K562 (cell line): Measurements from ENCODE around the gene ANKH. TPM values are rescaled to one million over a fixed set of nuclear protein-coding genes. Genes with fewer than 3 reads are reported as not detected.

Experiments used
- ATAC-seq: fragments of 200-7000 bp; cut with Tn5 transposase; 3 replicates; pipeline ENCODE4 v1.9.1; 2020; ENCODE audit warnings: moderate library complexity
- BruUV-seq: library from RNA; stranded (reverse); fragments of 400-500 nt; replicated peaks from 2 replicates; lab custom pipeline; 2021; lab: Mats Ljungman, UMichigan
- CTCF ChIA-PET: fragments of 300-600 bp; formaldehyde crosslinking; extraction: SDS; loops from one replicate; lab custom pipeline; 2021; ENCODE audit warnings: low intra/inter-chr PET ratio; lab: Yijun Ruan, JAX
- POLR2A ChIA-PET: fragments of 300-600, 350-650 bp; sonication (Branson Sonifier 250); formaldehyde crosslinking; extraction: SDS; loops from one replicate; lab custom pipeline; 2021; ENCODE audit warnings: antibody characterized with exemption, inconsistent platforms; lab: Yijun Ruan, JAX
- DNase-seq, 4 experiments: peaks; one replicate each; pipeline versions ENCODE4 v3.0.0 to v3.0.0-alpha.2; 2011 to 2018; ENCODE audit warnings: low spot score in 3 of 4, mixed read lengths in 3 of 4; ENCODE audit errors: extremely low read depth in 1 of 4
- FAIRE-seq: peaks from 2 replicates; lab custom pipeline; 2011; peaks lifted over from hg19 to GRCh38; lab: Jason Lieb, UNC
- H2AFZ ChIP-seq: 2 replicates; pipeline ENCODE4 v1.6.0; 2011; ENCODE audit warnings: low read depth, low read length, control low read depth, inconsistent platforms
- H3K27ac ChIP-seq: fragments of 200-600 bp; 3 replicates; pipeline ENCODE4 v1.8.0; 2011; ENCODE audit warnings: low read depth, mild to moderate bottlenecking, control low read depth, inconsistent platforms, low read length, moderate library complexity, mixed read lengths; ENCODE audit errors: extremely low read depth
- H3K27me3 ChIP-seq, 2 experiments: fragments of 300-600 bp in 1 of 2; 2 replicates in 1 of 2; 3 replicates in 1 of 2; pipeline versions ENCODE4 v1.6.0 to v1.8.0; 2011; ENCODE audit warnings: inconsistent platforms in 2 of 2, low read length in 2 of 2, mild to moderate bottlenecking in 1 of 2, mixed read lengths in 1 of 2, moderate library complexity in 1 of 2; ENCODE audit not compliant: control insufficient read depth in 2 of 2, insufficient read depth in 2 of 2
- H3K36me3 ChIP-seq: fragments of 300-600 bp; 3 replicates; pipeline ENCODE4 v1.8.0; 2011; ENCODE audit warnings: mild to moderate bottlenecking, low read length, inconsistent platforms; ENCODE audit not compliant: control insufficient read depth, insufficient read depth
- H3K4me1 ChIP-seq, 2 experiments: fragments of 200-600 bp in 1 of 2; replicated peaks in 1 of 2; 2 replicates in 1 of 2; 3 replicates in 1 of 2; pipeline versions ENCODE4 v1.5.1 to v1.8.0; 2011; ENCODE audit warnings: inconsistent platforms in 2 of 2, low read length in 2 of 2, mild to moderate bottlenecking in 1 of 2, mixed read lengths in 1 of 2, moderate library complexity in 1 of 2; ENCODE audit not compliant: control insufficient read depth in 2 of 2, insufficient read depth in 2 of 2
- H3K4me2 ChIP-seq: 2 replicates; pipeline ENCODE4 v1.6.1; 2011; ENCODE audit warnings: low read length, control low read depth, inconsistent platforms, mixed read lengths; ENCODE audit not compliant: insufficient read depth
- H3K4me3 ChIP-seq: fragments of 200-600 bp; sonication (generic), shearing (Covaris generic); 2 replicates; pipeline ENCODE4 v1.5.1; 2016; ENCODE audit warnings: control low read depth, inconsistent platforms
- H3K79me2 ChIP-seq: fragments of 200-600 bp; 3 replicates; pipeline ENCODE4 v1.8.0; 2011; ENCODE audit warnings: low read length, inconsistent platforms; ENCODE audit not compliant: control insufficient read depth, insufficient read depth
- H3K9ac ChIP-seq, 2 experiments: 2 replicates each; pipeline versions ENCODE4 v1.6.0 to v1.6.1; 2011; ENCODE audit warnings: low read depth in 2 of 2, low read length in 2 of 2, control low read depth in 1 of 2, inconsistent platforms in 1 of 2, mild to moderate bottlenecking in 1 of 2, mixed read lengths in 1 of 2; ENCODE audit not compliant: insufficient read depth in 1 of 2
- H3K9me1 ChIP-seq: one replicate; pipeline ENCODE4 v1.6.0; 2011; ENCODE audit warnings: inconsistent platforms, mild to moderate bottlenecking, low read length, moderate library complexity; ENCODE audit not compliant: control insufficient read depth, insufficient read depth
- H3K9me3 ChIP-seq: replicated peaks from 2 replicates; pipeline ENCODE4 v1.5.1; 2011; ENCODE audit warnings: low read depth, low read length, inconsistent platforms; ENCODE audit not compliant: control insufficient read depth, insufficient read depth
- H4K20me1 ChIP-seq: replicated peaks from 2 replicates; pipeline ENCODE4 v1.6.1; 2011; ENCODE audit warnings: low read length, inconsistent platforms, mixed read lengths; ENCODE audit not compliant: control insufficient read depth, insufficient read depth
- HMGN3 ChIP-seq: IDR thresholded peaks from 2 replicates; pipeline ENCODE4 v1.6.1; 2011; ENCODE audit warnings: borderline replicate concordance, low read depth, mild to moderate bottlenecking, mixed read lengths, low read length; ENCODE audit not compliant: insufficient read length; ENCODE audit errors: extremely low read depth
- RBM17 ChIP-seq: fragments of 200-400 bp; formaldehyde crosslinking; IDR thresholded peaks from 2 replicates; pipeline ENCODE4 v1.6.1; 2017; ENCODE audit warnings: low read depth, mild to moderate bottlenecking, low read length, borderline replicate concordance
- SOX6 ChIP-seq: fragments of 450-650 bp; IDR thresholded peaks from 2 replicates; pipeline ENCODE4 v1.6.1; 2014; ENCODE audit warnings: mild to moderate bottlenecking
- SRSF3 ChIP-seq: fragments of 200-400 bp; formaldehyde crosslinking; IDR thresholded peaks from 2 replicates; pipeline ENCODE4 v1.6.1; 2016; ENCODE audit warnings: mild to moderate bottlenecking, low read length, moderate library complexity; ENCODE audit not compliant: insufficient read depth
- STAT5B ChIP-seq: fragments of 250-450 bp; sonication (Bioruptor Pico); IDR thresholded peaks from 2 replicates; pipeline ENCODE4 v1.8.0; 2021; ENCODE audit warnings: mild to moderate bottlenecking, inconsistent platforms
- TAF9B ChIP-seq: fragments of 450-650 bp; IDR thresholded peaks from 2 replicates; pipeline ENCODE4 v1.6.1; 2018; ENCODE audit warnings: mild to moderate bottlenecking; ENCODE audit not compliant: partially characterized antibody
- U2AF1 ChIP-seq: fragments of 200-400 bp; formaldehyde crosslinking; optimal IDR thresholded peaks from 2 replicates; pipeline ENCODE3; 2017; ENCODE audit warnings: mild to moderate bottlenecking, low read depth, low read length, moderate library complexity
- ZFP36 ChIP-seq: fragments of 150-350 bp; IDR thresholded peaks from 2 replicates; pipeline ENCODE4 v1.6.1; 2018; ENCODE audit warnings: low read length, low read depth; ENCODE audit not compliant: partially characterized antibody
- ZNF316 ChIP-seq: fragments of 450-650 bp; IDR thresholded peaks from 2 replicates; pipeline ENCODE4 v1.6.1; 2016
- WGBS: fragments of 100-300 bp; shearing (Covaris generic); methylation state at CpG from one replicate; pipeline ENCODE4 v1.1.6; 2016; ENCODE audit warnings: low coverage, mixed read lengths; ENCODE audit not compliant: insufficient coverage; ENCODE audit errors: missing lambda C conversion rate; 5-methylcytosine and 5-hydroxymethylcytosine counted together
- in situ Hi-C: fragments of 300-500 bp; cut with MboI; formaldehyde crosslinking; loops from 4 replicates; pipeline ENCODE4 v1.15.0; 2018; ENCODE audit warnings: inconsistent platforms, mixed read lengths
- intact Hi-C: fragments of 100-400 bp; cut with micrococcal nuclease; formaldehyde crosslinking; loops from 2 replicates; pipeline ENCODE4 v1.14.2; 2022
- polyA plus RNA-seq, 8 experiments: library from polyadenylated mRNA; depleted of rRNA in 4 of 8; stranded (reverse) in 5 of 8; unstranded in 3 of 8; fragments of >200 nt; fragmentation: Nextera tagmentation in 2 of 8; fragmentation: Illumina TruSeq in 1 of 8; extraction: Ambion mirVana in 2 of 8; extraction: Trizol in 1 of 8; gene quantifications; 2 replicates each; pipeline versions ENCODE4 v1.2.1 to v1.2.3, GENCODE V29; 2011 to 2014; ENCODE audit warnings: inconsistent platforms in 1 of 8, missing spikeins in 1 of 8
- total RNA-seq, 7 experiments: library from RNA; depleted of rRNA in 6 of 7; stranded (reverse); fragments of >200 nt in 6 of 7; fragmentation: Illumina TruSeq in 2 of 7; extraction: Trizol in 2 of 7; gene quantifications; 2 replicates each; pipeline versions ENCODE4 v1.2.1 to v1.2.3, GENCODE V29; 2011 to 2021; ENCODE audit warnings: low replicate concordance in 1 of 7
- TF ChIP-seq, protein P1 (sequence below): sonication (generic); formaldehyde crosslinking; IDR thresholded peaks from 2 replicates; pipeline ENCODE4 v1.8.1; 2023; ENCODE audit warnings: missing genetic modification reagents, mild to moderate bottlenecking, borderline replicate concordance
- TF ChIP-seq, protein P2 (sequence below): sonication (generic); formaldehyde crosslinking; IDR thresholded peaks from 2 replicates; pipeline ENCODE4 v1.8.0; 2022; ENCODE audit warnings: mild to moderate bottlenecking, missing genetic modification reagents

The ANKH gene
- total and polyA plus RNA-seq, 9 of the 15 experiments (the other 6 are each of a cell fraction or from before 2014, with no cell fraction given): 0.79 to 12.2 (median 4.5) TPM

DNA sequence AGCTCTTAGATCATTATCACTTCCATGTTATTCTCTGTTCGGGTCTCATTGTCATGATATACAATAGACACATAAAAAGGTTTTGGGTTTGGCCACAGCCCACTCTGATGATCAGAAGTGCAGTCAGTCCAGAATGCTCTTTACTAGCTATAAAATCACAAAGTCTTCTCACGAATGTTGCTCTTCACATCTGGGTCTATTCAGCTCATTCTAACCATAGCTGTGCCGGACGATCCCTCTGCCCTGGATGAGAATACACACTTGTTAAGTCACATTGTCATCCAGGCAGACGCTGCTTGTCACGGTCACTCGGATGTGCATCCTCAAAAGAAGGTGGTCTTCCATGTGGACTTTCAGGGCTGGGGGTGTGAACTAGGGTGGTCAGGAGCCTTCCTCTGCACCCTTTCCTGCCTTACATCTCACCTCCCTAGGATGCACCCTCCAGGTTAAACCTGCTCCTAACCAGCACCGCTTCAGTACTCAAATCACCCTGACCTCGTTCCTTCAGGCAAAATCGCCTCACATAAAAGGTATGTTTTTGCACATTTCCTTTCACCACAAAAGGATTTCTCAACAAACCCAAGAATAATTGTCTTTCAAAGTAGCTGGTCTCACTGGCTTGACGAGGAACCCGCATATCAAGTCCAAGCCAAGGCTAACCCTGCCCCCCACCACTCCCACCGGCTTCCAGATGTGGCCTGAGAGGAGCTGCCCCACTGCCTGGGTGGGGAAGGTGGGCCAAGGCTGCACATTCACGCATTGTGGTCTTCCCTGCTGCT, 21.9 kb downstream of the ANKH start:
- no peak for FAIRE-seq
- intact Hi-C loops: no loop called here

More for the DNA sequence above, 21.9 kb downstream of the ANKH start:
- TF ChIP-seq RBM17: no peak
- TF ChIP-seq, protein P1, sequence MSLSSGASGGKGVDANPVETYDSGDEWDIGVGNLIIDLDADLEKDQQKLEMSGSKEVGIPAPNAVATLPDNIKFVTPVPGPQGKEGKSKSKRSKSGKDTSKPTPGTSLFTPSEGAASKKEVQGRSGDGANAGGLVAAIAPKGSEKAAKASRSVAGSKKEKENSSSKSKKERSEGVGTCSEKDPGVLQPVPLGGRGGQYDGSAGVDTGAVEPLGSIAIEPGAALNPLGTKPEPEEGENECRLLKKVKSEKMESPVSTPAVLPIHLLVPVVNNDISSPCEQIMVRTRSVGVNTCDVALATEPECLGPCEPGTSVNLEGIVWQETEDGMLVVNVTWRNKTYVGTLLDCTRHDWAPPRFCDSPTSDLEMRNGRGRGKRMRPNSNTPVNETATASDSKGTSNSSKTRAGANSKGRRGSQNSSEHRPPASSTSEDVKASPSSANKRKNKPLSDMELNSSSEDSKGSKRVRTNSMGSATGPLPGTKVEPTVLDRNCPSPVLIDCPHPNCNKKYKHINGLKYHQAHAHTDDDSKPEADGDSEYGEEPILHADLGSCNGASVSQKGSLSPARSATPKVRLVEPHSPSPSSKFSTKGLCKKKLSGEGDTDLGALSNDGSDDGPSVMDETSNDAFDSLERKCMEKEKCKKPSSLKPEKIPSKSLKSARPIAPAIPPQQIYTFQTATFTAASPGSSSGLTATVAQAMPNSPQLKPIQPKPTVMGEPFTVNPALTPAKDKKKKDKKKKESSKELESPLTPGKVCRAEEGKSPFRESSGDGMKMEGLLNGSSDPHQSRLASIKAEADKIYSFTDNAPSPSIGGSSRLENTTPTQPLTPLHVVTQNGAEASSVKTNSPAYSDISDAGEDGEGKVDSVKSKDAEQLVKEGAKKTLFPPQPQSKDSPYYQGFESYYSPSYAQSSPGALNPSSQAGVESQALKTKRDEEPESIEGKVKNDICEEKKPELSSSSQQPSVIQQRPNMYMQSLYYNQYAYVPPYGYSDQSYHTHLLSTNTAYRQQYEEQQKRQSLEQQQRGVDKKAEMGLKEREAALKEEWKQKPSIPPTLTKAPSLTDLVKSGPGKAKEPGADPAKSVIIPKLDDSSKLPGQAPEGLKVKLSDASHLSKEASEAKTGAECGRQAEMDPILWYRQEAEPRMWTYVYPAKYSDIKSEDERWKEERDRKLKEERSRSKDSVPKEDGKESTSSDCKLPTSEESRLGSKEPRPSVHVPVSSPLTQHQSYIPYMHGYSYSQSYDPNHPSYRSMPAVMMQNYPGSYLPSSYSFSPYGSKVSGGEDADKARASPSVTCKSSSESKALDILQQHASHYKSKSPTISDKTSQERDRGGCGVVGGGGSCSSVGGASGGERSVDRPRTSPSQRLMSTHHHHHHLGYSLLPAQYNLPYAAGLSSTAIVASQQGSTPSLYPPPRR (CRISPR knock-in tag): no peak
- TF ChIP-seq TAF9B: no peak
- no peak for TF ChIP-seq SRSF3
- TF ChIP-seq, protein P2, sequence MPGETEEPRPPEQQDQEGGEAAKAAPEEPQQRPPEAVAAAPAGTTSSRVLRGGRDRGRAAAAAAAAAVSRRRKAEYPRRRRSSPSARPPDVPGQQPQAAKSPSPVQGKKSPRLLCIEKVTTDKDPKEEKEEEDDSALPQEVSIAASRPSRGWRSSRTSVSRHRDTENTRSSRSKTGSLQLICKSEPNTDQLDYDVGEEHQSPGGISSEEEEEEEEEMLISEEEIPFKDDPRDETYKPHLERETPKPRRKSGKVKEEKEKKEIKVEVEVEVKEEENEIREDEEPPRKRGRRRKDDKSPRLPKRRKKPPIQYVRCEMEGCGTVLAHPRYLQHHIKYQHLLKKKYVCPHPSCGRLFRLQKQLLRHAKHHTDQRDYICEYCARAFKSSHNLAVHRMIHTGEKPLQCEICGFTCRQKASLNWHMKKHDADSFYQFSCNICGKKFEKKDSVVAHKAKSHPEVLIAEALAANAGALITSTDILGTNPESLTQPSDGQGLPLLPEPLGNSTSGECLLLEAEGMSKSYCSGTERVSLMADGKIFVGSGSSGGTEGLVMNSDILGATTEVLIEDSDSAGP (CRISPR knock-in tag): no peak
- TF ChIP-seq ZFP36: no peak
- no peak for TF ChIP-seq ZNF316
- no peak for TF ChIP-seq HMGN3
- no peak for TF ChIP-seq SOX6
- no peak for TF ChIP-seq U2AF1
- TF ChIP-seq STAT5B: no peak
- peaks cover 17 to 29% of the 10 kb centered on the region in 2 experiments for H3K27me3 ChIP-seq
- no peak for ATAC-seq
- H3K4me2 ChIP-seq: no peak overlapping the region
- no peak overlapping the region for H3K4me3 ChIP-seq
- H3K27ac ChIP-seq: no peak overlapping the region
- peaks cover 13% of the 10 kb centered on the region for H4K20me1 ChIP-seq
- H2AFZ ChIP-seq: no peak overlapping the region
- CTCF ChIA-PET: no interaction called here
- in situ Hi-C loops: no loop called here
- BruUV-seq: no TSS peak
- no peaks in the 10 kb centered on the region for H3K79me2 ChIP-seq
- H3K9ac ChIP-seq: no peak overlapping the region
- 11% methylated on average over 14 of the region's 14 CpGs for WGBS
- no peak for DNase-seq
- no peaks in the 10 kb centered on the region for H3K4me1 ChIP-seq
- H3K9me3 ChIP-seq: no peaks in the 10 kb centered on the region
- POLR2A ChIA-PET: interaction anchor here (0.8 to 1.3 kb wide), 4 partner anchors 9 to 19 kb away, joined by 3 to 5 read pairs (median 5); no protein-coding TSS in a partner anchor
- no peaks in the 10 kb centered on the region for H3K36me3 ChIP-seq
- no peaks in the 10 kb centered on the region for H3K9me1 ChIP-seq
